HTERT RPE-1 (cell line): Measurements from ENCODE around the gene KANSL3.

Experiments
- in situ Hi-C: fragments of 300-500 bp; cut with MboI; formaldehyde crosslinking; loops from 4 replicates; pipeline ENCODE4 v1.14.3; 2020; ENCODE audit warnings: low sequenced_read_pairs

Gene KANSL3

GRCh38 chr2:96608469-96609455 is 29.4 kb downstream of the KANSL3 start:
- in situ Hi-C loops: no loop called here

- in situ Hi-C loops: no loop called here
Measured at GRCh38 chr2:96604104-96604503, 34.0 kb downstream of the KANSL3 start.

GRCh38 chr2:96602330-96602823 is 35.7 kb downstream of the KANSL3 start:
- in situ Hi-C loops: no loop called here

- in situ Hi-C loops: no loop called here
Measured at GRCh38 chr2:96601382-96602292, 36.5 kb downstream of the KANSL3 start.

GRCh38 chr2:96599941-96600340 is 38.2 kb downstream of the KANSL3 start:
- in situ Hi-C loops: no loop called here

GRCh38 chr2:96596596-96596995 is 41.5 kb downstream of the KANSL3 start:
- in situ Hi-C loops: no loop called here

GRCh38 chr2:96594691-96595152 is 43.4 kb downstream of the KANSL3 start:
- in situ Hi-C loops: no loop called here

GRCh38 chr2:96594282-96594681 is 43.8 kb downstream of the KANSL3 start:
- in situ Hi-C loops: no loop called here

- in situ Hi-C loops: no loop called here
Measured at GRCh38 chr2:96591494-96591893, 46.6 kb downstream of the KANSL3 start.

- in situ Hi-C loops: no loop called here
Measured at GRCh38 chr2:96591054-96591453, 47.1 kb downstream of the KANSL3 start.

- in situ Hi-C loops: no loop called here
Measured at GRCh38 chr2:96587843-96588242, 50.3 kb downstream of the KANSL3 start.

GRCh38 chr2:96584017-96584416 is 54.1 kb downstream of the KANSL3 start:
- in situ Hi-C loops: no loop called here

GRCh38 chr2:96580771-96581170 is 57.3 kb downstream of the KANSL3 start:
- in situ Hi-C loops: no loop called here

GRCh38 chr2:96579422-96579821 is 58.7 kb downstream of the KANSL3 start:
- in situ Hi-C loops: no loop called here

- in situ Hi-C loops: no loop called here
Measured at GRCh38 chr2:96578731-96579130, 59.4 kb downstream of the KANSL3 start.

GRCh38 chr2:96577501-96577900 is 60.6 kb downstream of the KANSL3 start:
- in situ Hi-C loops: no loop called here

GRCh38 chr2:96575785-96576456 is 62.2 kb downstream of the KANSL3 start:
- in situ Hi-C loops: no loop called here

GRCh38 chr2:96574364-96574763 is 63.7 kb downstream of the KANSL3 start:
- in situ Hi-C loops: no loop called here

GRCh38 chr2:96568094-96568493 is 70.0 kb downstream of the KANSL3 start:
- in situ Hi-C loops: no loop called here

GRCh38 chr2:96565111-96565510 is 73.0 kb downstream of the KANSL3 start:
- in situ Hi-C loops: no loop called here

GRCh38 chr2:96564563-96564962 is 73.5 kb downstream of the KANSL3 start:
- in situ Hi-C loops: no loop called here
